ENCODE results near the gene EGFL8.

Gene EGFL8

DNA sequence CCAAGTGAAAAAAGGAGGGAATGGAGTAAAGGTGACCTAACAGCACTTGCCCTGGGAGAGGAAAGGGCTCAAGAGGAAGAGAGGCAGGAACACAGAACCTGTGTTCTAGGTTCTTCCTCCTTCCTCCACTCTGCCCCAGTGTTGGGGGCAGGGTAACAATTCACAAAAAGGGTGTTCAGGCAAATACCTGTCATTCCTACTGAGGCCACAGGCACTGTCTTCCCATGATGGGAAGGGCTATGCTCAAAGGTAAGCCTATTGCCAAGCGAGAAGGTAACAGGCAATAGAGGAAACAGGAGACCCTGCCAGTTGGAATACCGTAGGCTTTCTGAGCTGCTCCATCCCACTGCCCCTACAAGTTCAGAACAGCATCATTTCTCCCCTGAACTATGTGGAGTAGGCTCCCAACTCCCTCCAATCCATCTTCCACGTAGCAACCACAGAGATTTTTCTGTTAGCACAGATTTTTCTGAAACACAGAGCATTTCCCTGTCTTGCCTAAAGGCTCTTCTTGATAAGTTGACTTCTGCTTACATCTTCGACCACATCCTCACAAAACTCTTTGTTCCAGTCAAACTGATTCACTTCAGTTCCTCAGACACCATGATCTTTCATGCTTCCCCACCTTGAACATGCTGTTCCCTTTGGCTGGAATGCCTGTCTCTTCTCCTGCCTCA lies 8.8 kb downstream of the EGFL8 start:
- no peak overlapping the region for H3K27ac ChIP-seq
- TF ChIP-seq, protein P1, sequence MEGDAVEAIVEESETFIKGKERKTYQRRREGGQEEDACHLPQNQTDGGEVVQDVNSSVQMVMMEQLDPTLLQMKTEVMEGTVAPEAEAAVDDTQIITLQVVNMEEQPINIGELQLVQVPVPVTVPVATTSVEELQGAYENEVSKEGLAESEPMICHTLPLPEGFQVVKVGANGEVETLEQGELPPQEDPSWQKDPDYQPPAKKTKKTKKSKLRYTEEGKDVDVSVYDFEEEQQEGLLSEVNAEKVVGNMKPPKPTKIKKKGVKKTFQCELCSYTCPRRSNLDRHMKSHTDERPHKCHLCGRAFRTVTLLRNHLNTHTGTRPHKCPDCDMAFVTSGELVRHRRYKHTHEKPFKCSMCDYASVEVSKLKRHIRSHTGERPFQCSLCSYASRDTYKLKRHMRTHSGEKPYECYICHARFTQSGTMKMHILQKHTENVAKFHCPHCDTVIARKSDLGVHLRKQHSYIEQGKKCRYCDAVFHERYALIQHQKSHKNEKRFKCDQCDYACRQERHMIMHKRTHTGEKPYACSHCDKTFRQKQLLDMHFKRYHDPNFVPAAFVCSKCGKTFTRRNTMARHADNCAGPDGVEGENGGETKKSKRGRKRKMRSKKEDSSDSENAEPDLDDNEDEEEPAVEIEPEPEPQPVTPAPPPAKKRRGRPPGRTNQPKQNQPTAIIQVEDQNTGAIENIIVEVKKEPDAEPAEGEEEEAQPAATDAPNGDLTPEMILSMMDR (conservative IDR thresholded peaks at IDR 0.05), result no peak

DNA sequence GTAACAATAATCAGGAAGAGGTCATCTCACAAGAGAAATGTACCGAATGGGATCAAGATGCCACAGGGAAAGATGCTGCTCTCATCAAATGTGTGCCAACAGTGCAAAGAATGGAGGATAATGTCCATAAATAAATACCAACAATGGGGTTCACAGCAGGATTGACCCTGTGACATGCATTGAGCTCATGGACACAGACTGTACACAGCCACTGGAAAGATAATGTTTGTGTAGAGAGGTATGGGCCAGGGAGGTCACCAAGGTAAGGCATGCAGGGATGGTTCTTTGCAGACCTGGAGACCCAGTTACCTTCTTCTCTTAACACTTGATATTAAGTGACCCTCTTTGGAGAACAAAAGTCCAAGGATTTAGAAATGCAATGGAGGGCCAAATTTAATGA lies 10.0 kb downstream of the EGFL8 start:
- TF ChIP-seq, protein P1 (conservative IDR thresholded peaks at IDR 0.05), result no peak
- H3K27ac ChIP-seq, result no peak overlapping the region

DNA sequence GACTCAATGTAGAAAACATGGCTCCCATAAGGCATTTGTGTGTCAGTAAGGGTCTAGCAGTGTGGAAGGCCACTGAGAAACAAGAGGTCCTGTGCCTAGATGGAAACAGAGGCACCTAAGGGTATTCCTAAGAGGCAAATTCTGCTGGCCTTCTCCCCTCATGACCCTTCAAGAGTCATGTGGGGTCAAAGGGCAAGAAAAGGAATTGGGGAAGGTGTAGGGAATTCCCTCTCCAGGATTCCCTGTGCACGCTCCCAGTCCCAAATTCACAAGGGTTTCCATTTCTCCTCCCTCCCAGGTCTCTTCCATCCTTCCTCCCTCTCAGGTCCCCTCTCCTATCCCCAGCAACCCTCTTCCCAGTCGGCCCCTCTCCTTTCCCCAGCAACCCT lies 10.9 kb downstream of the EGFL8 start:
- peak overlapping the region; percentile 92; the same call in 1 of the 2 replicates for H3K27ac ChIP-seq
- TF ChIP-seq, protein P1 (conservative IDR thresholded peaks at IDR 0.05), result no peak

DNA sequence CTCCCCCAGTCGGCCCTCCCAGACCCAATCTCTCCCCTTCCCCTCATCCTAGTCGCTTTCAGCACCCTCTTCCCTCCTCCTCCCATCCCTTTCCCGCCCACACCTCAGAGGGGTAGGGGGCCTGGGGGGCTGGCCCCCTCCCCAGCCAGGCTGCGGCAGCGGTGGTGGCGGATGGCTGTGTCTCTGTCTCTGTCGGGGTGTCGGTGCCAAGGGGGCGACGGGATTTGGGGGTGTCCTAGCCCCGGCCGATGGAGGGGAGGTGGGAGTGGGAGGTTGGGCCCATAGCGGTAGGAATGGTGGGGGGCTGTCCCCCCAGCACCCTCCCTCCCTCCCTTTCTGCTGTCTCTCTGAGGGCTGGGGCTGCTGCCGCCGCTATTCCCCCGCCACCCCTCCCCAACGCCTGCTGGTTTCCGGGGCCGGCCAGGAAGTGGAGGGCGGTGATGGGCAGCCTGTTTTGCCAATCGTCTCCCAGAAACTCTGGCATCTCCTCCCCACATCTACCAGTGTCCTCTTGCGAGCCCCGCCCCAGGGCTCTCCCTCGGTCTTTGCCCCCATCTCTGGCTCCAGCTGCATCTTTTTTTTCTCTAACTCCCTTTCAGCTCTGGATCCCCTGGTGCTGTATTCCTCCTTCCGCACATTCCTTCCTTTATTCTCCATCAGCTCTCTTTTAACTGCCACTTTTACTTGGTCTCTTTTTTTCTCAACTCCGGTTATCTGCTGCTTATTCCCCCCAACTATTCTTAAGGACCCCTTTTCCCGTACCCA lies 11.5 kb downstream of the EGFL8 start, which contains the start of gene AGPAT1:
Gene AGPAT1 (minus strand): TSS at position 374 of the 765 bp plus-strand sequence. CDS start 4,588 bp downstream, outside the sequence.
- peak within 1 kb of the TSS; percentile 92 for H3K27ac ChIP-seq
- TF ChIP-seq, protein P1 (conservative IDR thresholded peaks at IDR 0.05), result no peak

DNA sequence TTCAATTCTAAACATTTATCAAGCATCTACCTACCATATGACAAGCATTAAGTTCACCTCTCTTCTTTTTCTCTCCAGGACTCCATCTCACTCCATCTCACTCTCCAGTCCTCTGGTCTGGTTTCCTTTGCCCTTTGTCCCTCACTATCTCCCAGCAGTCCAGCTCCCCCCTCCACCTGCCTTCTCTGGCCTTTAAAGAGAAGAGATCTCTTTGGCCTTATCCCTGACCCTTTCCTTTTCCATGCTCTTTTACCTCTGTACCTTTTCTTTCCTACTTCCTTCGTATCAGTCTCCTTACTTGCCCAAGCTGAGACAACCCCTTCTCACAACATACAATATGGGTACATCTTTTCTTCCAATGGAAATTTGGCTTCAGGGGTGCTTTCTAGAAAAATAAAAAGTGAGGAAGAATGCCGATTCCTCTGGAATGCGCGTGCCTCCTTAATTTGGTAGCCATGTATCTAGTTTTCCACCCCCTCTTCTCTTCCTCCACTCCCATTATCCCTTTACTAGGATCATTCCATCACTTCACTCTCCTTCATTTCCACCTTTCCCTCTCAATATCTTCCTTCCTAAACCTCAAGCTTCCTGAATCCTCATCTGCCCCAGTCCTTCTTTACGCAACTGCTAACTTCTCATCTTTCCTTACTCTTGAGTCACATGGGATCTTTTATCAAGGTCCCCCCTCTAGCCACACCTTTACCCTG lies 12.2 kb downstream of the EGFL8 start:
- TF ChIP-seq, protein P1 (conservative IDR thresholded peaks at IDR 0.05), result no peak
- H3K27ac ChIP-seq, result peak overlapping the region; percentile 92

DNA sequence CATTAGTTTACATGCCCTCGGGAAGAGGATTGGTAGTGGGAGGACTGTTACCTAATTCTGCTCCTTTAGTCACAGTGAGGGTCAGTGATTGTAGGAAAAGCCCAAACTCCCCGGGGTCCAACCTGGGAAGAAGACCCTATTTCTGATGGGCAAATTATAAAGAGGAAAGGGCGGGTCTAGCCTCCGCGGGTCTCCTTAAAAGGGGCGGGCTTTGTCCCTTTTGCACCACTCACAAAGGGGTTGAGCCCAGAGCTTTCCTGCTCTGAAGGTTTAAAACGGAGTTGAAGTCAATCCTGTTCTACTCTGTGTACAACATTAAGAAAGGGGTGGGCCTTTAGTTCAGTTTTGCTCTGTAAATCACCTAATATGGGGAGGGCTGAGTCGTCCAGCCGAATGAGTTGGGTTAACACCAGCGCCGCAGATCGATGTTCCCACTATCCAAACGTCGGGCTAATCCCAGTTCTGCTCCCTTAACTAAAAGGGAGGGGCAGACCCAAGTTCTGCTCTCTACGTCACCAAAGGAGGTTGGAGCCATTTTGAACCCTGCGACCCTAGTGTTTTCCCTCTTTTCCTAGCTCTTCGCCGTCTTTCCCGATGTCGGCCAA lies 12.9 kb downstream of the EGFL8 start:
- H3K27ac ChIP-seq, result peak overlapping the region; percentile 92
- TF ChIP-seq, protein P1 (conservative IDR thresholded peaks at IDR 0.05), result no peak

All from VCaP (cell line).